IMR-90 (cell line): ENCODE results near the gene UBE2J1. TPM values are rescaled to one million over a fixed set of nuclear protein-coding genes. Genes with fewer than 3 reads are reported as not detected.

ENCODE experiments used
- ATAC-seq: fragments of 200-7000 bp; cut with Tn5 transposase; 2 replicates; pipeline ENCODE4 v1.9.1; 2020; ENCODE audit warnings: low read depth, mild to moderate bottlenecking, moderate library complexity
- BruUV-seq: library from RNA; stranded (reverse); fragments of 400-500 nt; replicated peaks from 2 replicates; lab custom pipeline; 2021; lab: Mats Ljungman, UMichigan
- CTCF ChIA-PET: fragments of 300-600 bp; formaldehyde crosslinking; extraction: SDS; loops from one replicate; lab custom pipeline; 2021; ENCODE audit warnings: antibody characterized with exemption; lab: Yijun Ruan, JAX
- POLR2A ChIA-PET: fragments of 300-600 bp; sonication (Branson Sonifier 250); formaldehyde crosslinking; loops from one replicate; lab custom pipeline; 2022; ENCODE audit warnings: antibody characterized with exemption; ENCODE audit not compliant: unreplicated experiment; lab: Charles Lee
- DNase-seq: peaks from one replicate; pipeline ENCODE4 v3.0.0; 2013
- H2AFZ ChIP-seq: replicated peaks from 2 replicates; pipeline ENCODE3; 2013; ENCODE audit warnings: low read length, mild to moderate bottlenecking; ENCODE audit not compliant: poor library complexity
- H2AK5ac ChIP-seq: 2 replicates; pipeline ENCODE4 v1.6.1; 2013; ENCODE audit warnings: low read depth, low read length, inconsistent platforms
- H2AK9ac ChIP-seq: replicated peaks from 2 replicates; pipeline ENCODE3; 2013; ENCODE audit warnings: mild to moderate bottlenecking, low read depth, low read length, moderate library complexity; ENCODE audit not compliant: poor library complexity
- H2BK120ac ChIP-seq: 2 replicates; pipeline ENCODE4 v1.6.1; 2013; ENCODE audit warnings: low read depth, low read length, inconsistent platforms
- H2BK15ac ChIP-seq: 3 replicates; pipeline ENCODE4 v1.6.1; 2013; ENCODE audit warnings: low read depth, low read length, inconsistent platforms
- H2BK20ac ChIP-seq: 2 replicates; pipeline ENCODE4 v1.6.1; 2013; ENCODE audit warnings: low read depth, mild to moderate bottlenecking, inconsistent platforms, low read length, moderate library complexity
- H2BK5ac ChIP-seq: 2 replicates; pipeline ENCODE4 v1.6.1; 2013; ENCODE audit warnings: mild to moderate bottlenecking, low read depth, low read length, inconsistent platforms; ENCODE audit not compliant: poor library complexity, severe bottlenecking
- H3K14ac ChIP-seq: replicated peaks from 2 replicates; pipeline ENCODE4 v1.6.1; 2013; ENCODE audit warnings: low read depth, low read length, inconsistent platforms
- H3K18ac ChIP-seq: 2 replicates; pipeline ENCODE4 v1.6.1; 2013; ENCODE audit warnings: low read depth, low read length, control low read depth
- H3K23ac ChIP-seq: 2 replicates; pipeline ENCODE4 v1.6.1; 2013; ENCODE audit warnings: low read depth, low read length, inconsistent platforms
- H3K27ac ChIP-seq: 2 replicates; pipeline ENCODE4 v1.5.1; 2013; ENCODE audit warnings: mild to moderate bottlenecking, control low read depth, low read length; ENCODE audit not compliant: insufficient read depth
- H3K27me3 ChIP-seq: 2 replicates; pipeline ENCODE4 v1.6.1; 2013; ENCODE audit warnings: low read length; ENCODE audit not compliant: control insufficient read depth, insufficient read depth
- H3K36me3 ChIP-seq: 2 replicates; pipeline ENCODE4 v1.6.1; 2013; ENCODE audit warnings: low read length, mixed read lengths; ENCODE audit not compliant: control insufficient read depth, insufficient read depth
- H3K4ac ChIP-seq: 2 replicates; pipeline ENCODE4 v1.6.1; 2013; ENCODE audit warnings: low read depth, low read length, inconsistent platforms
- H3K4me1 ChIP-seq: 2 replicates; pipeline ENCODE4 v1.6.1; 2013; ENCODE audit warnings: low read length, mixed read lengths; ENCODE audit not compliant: control insufficient read depth, insufficient read depth
- H3K4me2 ChIP-seq: 2 replicates; pipeline ENCODE4 v1.6.1; 2013; ENCODE audit warnings: low read depth, mild to moderate bottlenecking, control low read depth, low read length, moderate library complexity
- H3K4me3 ChIP-seq: 2 replicates; pipeline ENCODE4 v1.5.1; 2013; ENCODE audit warnings: low read depth, mild to moderate bottlenecking, control low read depth, low read length, moderate library complexity; ENCODE audit not compliant: insufficient read depth
- H3K56ac ChIP-seq: 2 replicates; pipeline ENCODE4 v1.6.1; 2013; ENCODE audit warnings: low read length, inconsistent platforms; ENCODE audit not compliant: insufficient read depth; ENCODE audit errors: extremely low read depth
- H3K79me1 ChIP-seq, 2 experiments: 2 replicates each; pipeline ENCODE4 v1.6.1; 2013; ENCODE audit warnings: low read length in 2 of 2, inconsistent platforms in 1 of 2, low read depth in 1 of 2
- H3K9ac ChIP-seq: 2 replicates; pipeline ENCODE4 v1.6.1; 2013; ENCODE audit warnings: low read depth, low read length, control low read depth
- H3K9me1 ChIP-seq: 2 replicates; pipeline ENCODE4 v1.6.1; 2013; ENCODE audit warnings: low read length, inconsistent platforms; ENCODE audit not compliant: insufficient read depth
- H3K9me3 ChIP-seq: 2 replicates; pipeline ENCODE4 v1.6.1; 2013; ENCODE audit warnings: low read length; ENCODE audit not compliant: control insufficient read depth, insufficient read depth
- H4K20me1 ChIP-seq: 2 replicates; pipeline ENCODE4 v1.6.1; 2013; ENCODE audit warnings: low read length, inconsistent platforms; ENCODE audit not compliant: insufficient read depth
- H4K5ac ChIP-seq: 2 replicates; pipeline ENCODE4 v1.6.1; 2013; ENCODE audit warnings: mild to moderate bottlenecking, low read depth, low read length, control low read depth
- H4K8ac ChIP-seq, 2 experiments: 2 replicates each; pipeline ENCODE4 v1.6.1; 2013; ENCODE audit warnings: low read depth in 2 of 2, low read length in 2 of 2, control low read depth in 1 of 2, inconsistent platforms in 1 of 2
- H4K91ac ChIP-seq: 2 replicates; pipeline ENCODE4 v1.6.1; 2013; ENCODE audit warnings: low read depth, low read length, inconsistent platforms; ENCODE audit not compliant: insufficient read depth
- BHLHE40 ChIP-seq: fragments of 150-350 bp; IDR thresholded peaks from 2 replicates; pipeline ENCODE4 v1.6.1; 2016; ENCODE audit warnings: mild to moderate bottlenecking, low read depth, low read length
- CEBPB ChIP-seq: IDR thresholded peaks from 2 replicates; pipeline ENCODE4 v1.6.1; 2012; ENCODE audit warnings: low read depth, low read length, improper control_type of control experiment
- CHD1 ChIP-seq: IDR thresholded peaks from 2 replicates; pipeline ENCODE4 v1.6.1; 2012; ENCODE audit warnings: low read depth, low read length, improper control_type of control experiment
- ELK1 ChIP-seq: fragments of 150-350 bp; IDR thresholded peaks from 2 replicates; pipeline ENCODE4 v1.6.1; 2016; ENCODE audit warnings: low read depth, mild to moderate bottlenecking, low read length, moderate library complexity, borderline replicate concordance
- FOS ChIP-seq: fragments of 150-350 bp; IDR thresholded peaks from 2 replicates; pipeline ENCODE4 v1.6.1; 2016; ENCODE audit warnings: low read depth, low read length
- MAFK ChIP-seq: IDR thresholded peaks from 2 replicates; pipeline ENCODE4 v1.6.1; 2012; ENCODE audit warnings: low read depth, low read length, improper control_type of control experiment
- MAZ ChIP-seq: IDR thresholded peaks from 2 replicates; pipeline ENCODE4 v1.6.1; 2012; ENCODE audit warnings: low read depth, mild to moderate bottlenecking, low read length, improper control_type of control experiment, moderate library complexity, borderline replicate concordance
- MXI1 ChIP-seq: IDR thresholded peaks from 2 replicates; pipeline ENCODE4 v1.6.1; 2012; ENCODE audit warnings: low read depth, mild to moderate bottlenecking, low read length, moderate library complexity, borderline replicate concordance
- NFE2L2 ChIP-seq: fragments of 150-350 bp; IDR thresholded peaks from 2 replicates; pipeline ENCODE4 v1.6.1; 2016; ENCODE audit warnings: low read depth, mild to moderate bottlenecking, low read length
- POLR2A ChIP-seq: IDR thresholded peaks from 2 replicates; pipeline ENCODE4 v1.6.1; 2012; ENCODE audit warnings: mild to moderate bottlenecking, low read depth, low read length
- RAD21 ChIP-seq: IDR thresholded peaks from 2 replicates; pipeline ENCODE4 v1.6.1; 2012; ENCODE audit warnings: low read length, improper control_type of control experiment
- RCOR1 ChIP-seq: IDR thresholded peaks from 2 replicates; pipeline ENCODE4 v1.6.1; 2012; ENCODE audit warnings: mild to moderate bottlenecking, low read length, improper control_type of control experiment; ENCODE audit not compliant: insufficient replicate concordance
- RFX5 ChIP-seq: IDR thresholded peaks from 2 replicates; pipeline ENCODE4 v1.8.0; 2012; ENCODE audit warnings: low read depth, mild to moderate bottlenecking, low read length, moderate library complexity
- SMC3 ChIP-seq: fragments of 150-350 bp; IDR thresholded peaks from 2 replicates; pipeline ENCODE4 v1.6.1; 2016; ENCODE audit warnings: low read depth, mild to moderate bottlenecking, antibody characterized with exemption, low read length, moderate library complexity
- USF2 ChIP-seq: fragments of 150-350 bp; IDR thresholded peaks from 2 replicates; pipeline ENCODE4 v1.6.1; 2017; ENCODE audit warnings: mild to moderate bottlenecking, antibody characterized with exemption, low read length, low read depth
- WGBS, 2 experiments: methylation state at CpG; one replicate each; pipeline versions ENCODE4 v1.1.5 to v1.1.7; 2013; ENCODE audit warnings: missing lambda C conversion rate in 2 of 2; ENCODE audit not compliant: insufficient read length in 1 of 2; ENCODE audit errors: extremely low coverage in 2 of 2; 5-methylcytosine and 5-hydroxymethylcytosine counted together
- dilution Hi-C: fragments of 300-500 bp; cut with HindIII; formaldehyde crosslinking; loops from one replicate; pipeline ENCODE4 v1.14.3; 2018; ENCODE audit warnings: low sequenced_read_pairs; ENCODE audit not compliant: unreplicated experiment
- in situ Hi-C: fragments of 300-500 bp; cut with MboI; formaldehyde crosslinking; loops from 3 replicates; pipeline ENCODE4 v1.14.3; 2019; ENCODE audit warnings: low sequenced_read_pairs, inconsistent platforms, mixed read lengths
- intact Hi-C: fragments of 100-400 bp; cut with micrococcal nuclease; formaldehyde crosslinking; loops from 2 replicates; pipeline ENCODE4 v1.10.0; 2022
- polyA plus RNA-seq, 3 experiments: library from polyadenylated mRNA; depleted of rRNA; stranded (reverse); fragments of >200 nt; gene quantifications; 2 replicates each; pipeline ENCODE4 v1.2.3, GENCODE V29; 2012; ENCODE audit warnings: low replicate concordance in 1 of 3
- total RNA-seq: library from RNA; depleted of rRNA; stranded (reverse); fragments of >200 nt; gene quantifications from 2 replicates; pipeline ENCODE4 v1.2.3, GENCODE V29; 2012
- TF ChIP-seq, protein P1 (sequence below): conservative IDR thresholded peaks from 2 replicates; pipeline ENCODE4 v1.5.1; 2012; ENCODE audit warnings: mild to moderate bottlenecking, low read depth, low read length, improper control_type of control experiment

The UBE2J1 gene
- total and polyA plus RNA-seq, 2 of the 4 experiments (the other 2 are of a cell fraction): 20.9 to 35.3 TPM

DNA sequence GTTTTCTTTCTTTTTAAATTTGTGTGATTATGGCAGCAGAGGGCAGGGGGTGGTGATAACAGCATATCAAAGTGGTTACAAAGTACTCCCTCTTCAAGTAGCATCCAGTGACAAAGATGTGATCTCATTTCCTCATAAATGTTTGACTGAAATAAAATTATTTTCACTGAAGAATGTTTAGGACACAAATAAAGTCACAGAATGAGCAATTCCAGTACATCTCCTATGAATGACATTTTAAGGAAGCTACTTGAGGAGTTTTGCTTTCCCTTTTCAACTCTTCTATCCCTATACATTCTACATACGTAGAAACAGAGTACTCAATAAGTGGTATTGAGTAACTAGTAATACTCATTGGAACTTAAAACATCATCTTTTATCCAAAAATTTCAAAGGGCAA, 23.5 kb downstream of the UBE2J1 start:
- no peak overlapping the region for H3K14ac ChIP-seq
- no peak overlapping the region for H4K91ac ChIP-seq
- TF ChIP-seq, protein P1, sequence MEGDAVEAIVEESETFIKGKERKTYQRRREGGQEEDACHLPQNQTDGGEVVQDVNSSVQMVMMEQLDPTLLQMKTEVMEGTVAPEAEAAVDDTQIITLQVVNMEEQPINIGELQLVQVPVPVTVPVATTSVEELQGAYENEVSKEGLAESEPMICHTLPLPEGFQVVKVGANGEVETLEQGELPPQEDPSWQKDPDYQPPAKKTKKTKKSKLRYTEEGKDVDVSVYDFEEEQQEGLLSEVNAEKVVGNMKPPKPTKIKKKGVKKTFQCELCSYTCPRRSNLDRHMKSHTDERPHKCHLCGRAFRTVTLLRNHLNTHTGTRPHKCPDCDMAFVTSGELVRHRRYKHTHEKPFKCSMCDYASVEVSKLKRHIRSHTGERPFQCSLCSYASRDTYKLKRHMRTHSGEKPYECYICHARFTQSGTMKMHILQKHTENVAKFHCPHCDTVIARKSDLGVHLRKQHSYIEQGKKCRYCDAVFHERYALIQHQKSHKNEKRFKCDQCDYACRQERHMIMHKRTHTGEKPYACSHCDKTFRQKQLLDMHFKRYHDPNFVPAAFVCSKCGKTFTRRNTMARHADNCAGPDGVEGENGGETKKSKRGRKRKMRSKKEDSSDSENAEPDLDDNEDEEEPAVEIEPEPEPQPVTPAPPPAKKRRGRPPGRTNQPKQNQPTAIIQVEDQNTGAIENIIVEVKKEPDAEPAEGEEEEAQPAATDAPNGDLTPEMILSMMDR: no peak
- TF ChIP-seq MXI1 (no peak), RAD21 (no peak), FOS (no peak), RCOR1 (no peak), POLR2A (no peak), CHD1 (no peak), BHLHE40 (no peak), MAFK (no peak), RFX5 (no peak), CEBPB (no peak), NFE2L2 (no peak), USF2 (no peak), ELK1 (no peak), MAZ (no peak), SMC3 (no peak)
- no peak overlapping the region for H3K18ac ChIP-seq
- dilution Hi-C loops (no loop called here), intact Hi-C loops (no loop called here), in situ Hi-C loops (no loop called here)
- H3K9me3 ChIP-seq: no peaks in the 10 kb centered on the region
- no peak overlapping the region for H3K27ac ChIP-seq
- peaks cover 4 to 8% of the 10 kb centered on the region in 2 experiments; a peak in 2 of 4 replicates for H3K79me1 ChIP-seq
- CTCF ChIA-PET: interaction anchor here (0.6 to 1.7 kb wide), 2 partner anchors 15 to 43 kb away, joined by 3 to 5 read pairs; no protein-coding TSS in a partner anchor
- no peak overlapping the region for H3K9ac ChIP-seq
- H3K4me2 ChIP-seq: no peak overlapping the region
- no peaks in the 10 kb centered on the region for H4K20me1 ChIP-seq
- H3K36me3 ChIP-seq: peaks cover 20% of the 10 kb centered on the region
- H3K9me1 ChIP-seq: peaks cover 2% of the 10 kb centered on the region; the same call in 1 of the 2 replicates
- H2BK15ac ChIP-seq: no peak overlapping the region
- BruUV-seq: no TSS peak
- no peaks in the 10 kb centered on the region for H3K4me1 ChIP-seq
- H2AK5ac ChIP-seq: no peak overlapping the region
- H2BK5ac ChIP-seq: no peak overlapping the region
- no CpG with 5 or more reads among the region's 1 CpG for WGBS, 2 experiments
- no peak overlapping the region for H3K4ac ChIP-seq
- ATAC-seq: no peak
- no peak overlapping the region for H2BK20ac ChIP-seq
- H4K5ac ChIP-seq: no peak overlapping the region
- H2AK9ac ChIP-seq: no peak overlapping the region
- H3K56ac ChIP-seq: no peak overlapping the region
- no peak for DNase-seq
- no peak overlapping the region for H3K4me3 ChIP-seq
- H4K8ac ChIP-seq: no peak overlapping the region
- H2AFZ ChIP-seq: no peak overlapping the region
- no peak overlapping the region for H3K23ac ChIP-seq
- H3K27me3 ChIP-seq: no peaks in the 10 kb centered on the region
- H2BK120ac ChIP-seq: no peak overlapping the region
- POLR2A ChIA-PET: no interaction called here
